Measurements from ENCODE around the gene OR51Q1.

DNA sequence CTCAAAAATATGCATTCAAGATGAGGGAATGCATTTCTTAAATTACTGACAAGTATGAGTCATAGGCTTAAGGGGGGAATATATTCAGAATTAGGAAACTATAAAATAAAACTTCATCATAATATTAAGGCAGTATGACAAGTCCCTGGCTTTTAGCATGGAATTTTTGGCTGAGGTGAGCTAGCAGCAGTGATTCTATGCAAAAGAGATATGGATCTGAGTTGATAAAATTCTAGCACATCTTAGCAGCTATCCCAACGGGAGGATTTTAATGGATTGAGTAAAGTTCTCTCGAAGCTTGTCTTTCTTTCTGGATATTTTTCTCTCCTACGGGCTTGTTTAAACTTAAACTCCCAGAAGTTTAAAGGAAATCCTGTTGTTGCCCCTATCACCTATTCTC, 1.2 kb downstream of the OR51Q1 start:
- TF ChIP-seq, protein P1, sequence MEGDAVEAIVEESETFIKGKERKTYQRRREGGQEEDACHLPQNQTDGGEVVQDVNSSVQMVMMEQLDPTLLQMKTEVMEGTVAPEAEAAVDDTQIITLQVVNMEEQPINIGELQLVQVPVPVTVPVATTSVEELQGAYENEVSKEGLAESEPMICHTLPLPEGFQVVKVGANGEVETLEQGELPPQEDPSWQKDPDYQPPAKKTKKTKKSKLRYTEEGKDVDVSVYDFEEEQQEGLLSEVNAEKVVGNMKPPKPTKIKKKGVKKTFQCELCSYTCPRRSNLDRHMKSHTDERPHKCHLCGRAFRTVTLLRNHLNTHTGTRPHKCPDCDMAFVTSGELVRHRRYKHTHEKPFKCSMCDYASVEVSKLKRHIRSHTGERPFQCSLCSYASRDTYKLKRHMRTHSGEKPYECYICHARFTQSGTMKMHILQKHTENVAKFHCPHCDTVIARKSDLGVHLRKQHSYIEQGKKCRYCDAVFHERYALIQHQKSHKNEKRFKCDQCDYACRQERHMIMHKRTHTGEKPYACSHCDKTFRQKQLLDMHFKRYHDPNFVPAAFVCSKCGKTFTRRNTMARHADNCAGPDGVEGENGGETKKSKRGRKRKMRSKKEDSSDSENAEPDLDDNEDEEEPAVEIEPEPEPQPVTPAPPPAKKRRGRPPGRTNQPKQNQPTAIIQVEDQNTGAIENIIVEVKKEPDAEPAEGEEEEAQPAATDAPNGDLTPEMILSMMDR (conservative IDR thresholded peaks at IDR 0.05; ENCODE audit: low read depth, low read length), result no peak
- TF ChIP-seq EZH2 (IDR thresholded peaks at IDR 0.05; ENCODE audit: low read length, unreplicated experiment), result no peak
